HG02759 (cell line): Measurements from ENCODE around the gene ARL14.
A peak's percentile ranks its signal among the peaks of the same experiment; 100 is the strongest.

Source experiments
- ATAC-seq: cut with Tn5 transposase; IDR thresholded peaks from one replicate; pipeline ENCODE4 v1.9.1; 2021; ENCODE audit warnings: mild to moderate bottlenecking, moderate library complexity; ENCODE audit not compliant: unreplicated experiment

Gene ARL14

GRCh38 chr3:160676547-160677303 lies at the start of gene ARL14:
Gene ARL14, plus strand, starts transcription at chr3:160677160. Its CDS starts 187 bp downstream, at chr3:160677347.
- ATAC-seq: peak; percentile 53

- ATAC-seq: no peak
These were observed 47.5 kb upstream of the ARL14 start for GRCh38 chr3:160629491-160629890.

GRCh38 chr3:160633361-160634083 lies 43.4 kb upstream of the ARL14 start:
- no peak for ATAC-seq

DNA sequence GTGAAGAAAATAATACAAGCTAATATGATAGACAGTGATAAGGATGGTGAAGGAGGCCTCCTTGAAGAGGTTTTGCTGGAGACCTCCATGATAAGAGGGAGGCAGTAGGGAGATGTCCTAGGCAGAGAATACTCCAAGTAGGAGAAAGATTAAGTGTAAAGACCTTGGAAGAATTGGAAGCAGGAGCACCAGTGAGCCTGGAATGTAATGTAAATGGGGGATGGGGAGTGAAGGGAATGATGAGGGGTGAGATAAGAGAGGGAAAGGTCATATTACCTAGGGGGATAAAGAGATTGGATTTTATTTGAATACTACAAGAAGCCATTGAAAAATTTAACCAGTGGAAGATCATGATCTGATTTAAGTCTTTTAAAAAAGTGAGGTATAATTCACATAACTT lies 41.7 kb upstream of the ARL14 start:
- ATAC-seq: no peak

DNA sequence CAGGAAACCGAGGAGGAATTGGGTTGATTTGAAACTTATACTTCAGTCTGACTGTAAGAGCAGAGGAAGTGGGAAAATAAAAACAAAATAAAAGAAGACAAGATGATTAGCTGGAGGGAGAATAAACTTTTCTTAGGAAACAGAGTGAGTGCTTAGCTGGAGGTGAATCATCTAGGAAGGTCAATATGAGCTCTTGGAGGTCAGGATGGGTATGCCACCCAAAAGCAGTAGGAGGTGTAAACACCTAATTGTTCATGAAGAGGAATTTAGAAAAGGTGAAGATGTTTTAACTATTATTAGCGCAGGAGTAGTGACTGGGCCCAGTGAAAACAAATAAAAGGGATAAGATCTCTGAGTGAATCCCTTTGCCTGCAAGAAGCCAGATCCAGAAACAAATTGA lies 39.9 kb upstream of the ARL14 start:
- no peak for ATAC-seq

DNA sequence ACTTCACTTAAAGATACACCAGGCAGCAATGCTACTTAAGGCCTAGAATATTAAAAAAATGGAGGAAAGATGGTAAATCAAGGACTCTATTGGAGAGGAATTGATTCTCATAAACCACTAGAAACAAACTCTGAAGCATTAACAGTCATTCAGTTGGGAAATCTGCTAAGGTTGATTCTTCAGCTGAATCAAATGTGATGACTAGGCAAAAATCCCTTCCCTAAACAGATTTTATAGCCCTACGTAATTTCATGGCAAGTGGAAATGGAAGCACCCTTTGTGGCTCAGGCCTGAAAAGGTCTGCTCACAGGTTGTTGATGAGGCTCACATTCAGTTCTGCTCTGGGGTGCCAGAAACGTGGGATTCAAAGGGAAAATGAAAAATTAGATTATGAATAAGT lies 38.8 kb upstream of the ARL14 start:
- ATAC-seq: no peak

DNA sequence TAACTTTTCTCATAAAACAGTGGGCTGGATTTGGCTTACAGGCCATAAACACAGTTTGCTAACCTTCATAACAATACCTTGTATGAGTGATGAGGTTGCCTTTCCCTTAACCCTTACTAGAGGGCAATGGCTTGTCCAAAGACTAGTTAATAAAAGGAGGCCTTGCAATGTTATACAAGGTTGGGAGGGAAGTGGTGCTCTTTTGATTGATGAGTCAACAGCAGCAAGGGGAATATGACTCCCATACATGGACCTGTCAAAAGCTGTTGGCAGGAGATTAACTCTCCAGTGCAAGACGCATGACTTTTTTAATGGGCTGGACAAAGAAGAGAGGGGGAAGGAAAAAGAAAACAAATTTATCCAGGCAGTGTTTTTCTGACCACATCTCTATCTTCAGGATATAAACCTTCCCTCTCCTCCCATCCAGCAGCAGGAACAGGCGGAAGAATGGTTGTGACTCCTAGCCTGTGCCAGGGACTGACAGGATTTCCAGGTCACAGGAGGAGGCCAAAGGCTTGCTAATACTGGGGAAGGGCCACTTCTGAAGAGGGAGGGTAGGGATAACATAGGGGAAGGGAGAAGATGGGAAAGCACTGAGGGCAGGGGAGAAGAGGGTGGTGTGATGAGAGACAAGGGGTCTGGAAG lies 35.2 kb upstream of the ARL14 start:
- no peak for ATAC-seq

GRCh38 chr3:160643994-160644393 lies 33.0 kb upstream of the ARL14 start:
- no peak for ATAC-seq

- no peak for ATAC-seq
These were observed 32.5 kb upstream of the ARL14 start for GRCh38 chr3:160644491-160644890.

GRCh38 chr3:160648701-160649100 lies 28.3 kb upstream of the ARL14 start:
- ATAC-seq: no peak

GRCh38 chr3:160649596-160649995 lies 27.4 kb upstream of the ARL14 start:
- ATAC-seq: no peak

DNA sequence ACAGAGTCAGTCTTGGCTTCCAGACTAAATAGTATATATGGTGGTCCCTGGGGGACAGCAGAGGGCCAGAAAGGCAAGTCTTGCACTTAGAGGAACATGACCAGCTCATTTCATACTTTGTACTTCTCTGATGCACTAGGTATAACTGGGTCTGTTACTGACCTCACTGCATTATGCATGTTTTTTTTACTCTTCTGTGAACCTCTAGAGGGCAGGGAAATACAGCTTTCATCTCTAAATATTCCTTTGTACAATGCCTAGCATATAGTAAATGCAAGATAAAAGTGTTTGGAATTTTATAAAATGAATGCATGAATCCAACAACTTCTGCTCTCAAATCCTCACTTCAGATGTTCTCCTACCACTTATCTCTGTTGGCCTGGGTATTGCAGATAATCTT lies 23.4 kb upstream of the ARL14 start:
- no peak for ATAC-seq

DNA sequence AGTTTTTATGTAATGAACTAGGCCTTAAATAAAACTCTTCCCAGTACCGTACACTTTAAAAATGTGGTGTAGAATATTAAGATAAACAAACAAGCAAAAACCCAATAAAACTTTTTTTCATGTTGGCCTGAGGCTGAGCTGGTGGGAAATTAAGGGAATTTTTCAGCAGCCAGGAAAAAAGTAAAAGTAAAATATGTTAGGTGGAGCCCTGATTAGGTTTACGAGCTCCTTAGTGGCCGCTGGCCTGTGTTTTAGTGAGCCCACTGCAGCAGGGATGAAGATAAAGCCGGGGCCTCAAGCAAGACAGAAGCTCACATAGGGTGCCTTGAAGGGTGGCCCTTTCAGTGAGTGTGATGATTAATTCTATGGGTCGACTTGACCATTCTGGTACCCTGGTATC lies 16.1 kb upstream of the ARL14 start:
- ATAC-seq: no peak

- ATAC-seq: no peak
These were observed 15.3 kb upstream of the ARL14 start for GRCh38 chr3:160661660-160662059.

DNA sequence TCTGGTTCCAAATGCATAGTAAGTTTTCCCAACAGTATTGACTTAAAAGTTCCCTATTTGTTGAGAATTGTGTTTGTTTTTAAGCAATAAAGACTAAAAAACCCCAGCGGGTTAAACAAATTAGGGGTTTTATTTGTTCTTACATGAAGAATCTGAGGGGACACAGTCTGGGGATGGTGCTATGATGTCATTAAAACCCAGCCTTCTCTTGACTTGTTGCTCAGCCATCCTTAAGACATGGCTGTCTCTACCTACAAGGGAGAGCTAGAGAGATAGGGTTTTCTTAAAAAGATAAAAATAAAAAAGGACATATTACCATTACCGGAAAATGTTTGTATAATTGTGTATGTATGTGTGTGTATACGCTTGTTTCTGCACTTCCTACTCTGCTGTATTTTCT lies 11.7 kb upstream of the ARL14 start:
- ATAC-seq: no peak

DNA sequence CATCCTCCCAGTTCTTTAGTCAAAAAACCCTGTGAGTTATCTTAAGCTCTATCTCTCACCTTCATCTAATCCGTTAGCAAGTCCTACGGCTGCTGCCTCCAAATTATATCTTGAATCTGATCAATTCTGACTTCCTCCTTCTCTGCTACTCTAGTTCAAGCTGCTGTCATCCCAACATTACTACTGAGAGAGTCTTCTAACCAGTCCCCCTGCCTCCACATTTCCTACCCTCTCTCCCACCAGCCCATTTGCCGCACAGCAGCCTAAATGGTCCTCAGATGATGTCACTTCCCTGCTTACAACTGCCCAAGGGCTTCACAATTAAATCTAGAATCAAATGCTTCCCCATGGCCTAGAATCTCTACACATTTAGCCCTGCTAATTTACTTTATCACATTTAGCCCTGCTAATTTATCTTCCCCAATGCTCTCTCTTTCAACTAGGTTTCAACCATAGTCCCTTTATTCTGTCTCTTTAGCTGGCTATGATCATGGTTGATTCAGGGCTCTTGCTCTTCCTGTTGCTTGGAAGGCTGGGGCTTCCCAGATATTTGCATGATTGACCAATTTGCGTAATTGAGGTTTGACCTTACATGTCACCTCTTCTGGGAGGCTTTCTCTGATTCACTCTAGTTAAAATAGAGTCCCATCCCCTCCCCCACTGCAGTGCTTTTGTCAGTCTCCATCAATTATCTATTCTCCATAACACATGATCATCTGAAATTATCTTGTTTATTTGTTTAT lies 11.0 kb upstream of the ARL14 start:
- peak; percentile 96 for ATAC-seq

DNA sequence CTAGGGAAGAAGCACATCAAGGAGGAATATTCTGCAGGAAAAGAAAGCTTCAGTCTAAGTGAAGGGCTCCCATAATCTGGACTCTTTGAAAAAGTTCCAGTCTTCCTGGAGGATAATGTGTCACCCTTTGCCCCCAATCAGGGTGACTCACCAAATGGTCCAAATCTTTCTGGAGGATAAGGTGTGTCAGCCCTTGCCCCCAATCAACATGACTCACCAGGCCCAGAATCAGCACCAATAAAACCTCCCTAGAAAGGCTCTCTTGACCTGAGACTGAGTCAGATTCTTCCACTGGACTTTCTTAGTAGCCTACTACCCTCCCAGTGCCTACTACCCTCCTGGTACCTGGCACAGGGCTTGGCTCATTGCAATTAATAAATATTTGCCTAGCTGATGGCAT lies 9.5 kb upstream of the ARL14 start:
- no peak for ATAC-seq

GRCh38 chr3:160668454-160668853 lies 8.5 kb upstream of the ARL14 start:
- no peak for ATAC-seq

GRCh38 chr3:160671231-160671630 lies 5.7 kb upstream of the ARL14 start:
- peak; percentile 77 for ATAC-seq

- no peak for ATAC-seq
These were observed 5.0 kb upstream of the ARL14 start for GRCh38 chr3:160671995-160672394.

- ATAC-seq: no peak
These were observed 3.8 kb upstream of the ARL14 start for GRCh38 chr3:160673188-160673587.
